CD4-positive, alpha-beta T cell treated with Interleukin-17A for 1 hour (primary cell): ENCODE measurements around the gene ADAM15.

Source experiments
- DNase-seq: peaks from one replicate; pipeline ENCODE4 v3.0.0-alpha.2; 2020

ADAM15 gene

GRCh38 chr1:155076371-155076770 is 25.3 kb downstream of the ADAM15 start:
- no peak for DNase-seq

- DNase-seq = no peak
Observed at GRCh38 chr1:155077346-155077745, 26.2 kb downstream of the ADAM15 start.

GRCh38 chr1:155077758-155078445 is 26.8 kb downstream of the ADAM15 start:
- DNase-seq = no peak

- peak; percentile 73 for DNase-seq
Observed at GRCh38 chr1:155078469-155079209, 27.5 kb downstream of the ADAM15 start, which contains the start of gene EFNA3. Gene EFNA3, plus strand, starts transcription at chr1:155078837. Its CDS starts 105 bp downstream, at chr1:155078942.

- DNase-seq = no peak
Observed at GRCh38 chr1:155079210-155079486, 28.0 kb downstream of the ADAM15 start.

- DNase-seq = peak; percentile 31
Observed at GRCh38 chr1:155079487-155080311, 28.6 kb downstream of the ADAM15 start.

- peak; percentile 44 for DNase-seq
Observed at GRCh38 chr1:155080312-155081228, 29.5 kb downstream of the ADAM15 start.

- peak; percentile 42 for DNase-seq
Observed at GRCh38 chr1:155081472-155082300, 30.6 kb downstream of the ADAM15 start.

GRCh38 chr1:155082301-155083051 is 31.4 kb downstream of the ADAM15 start:
- DNase-seq = peak; percentile 36

- DNase-seq = no peak
Observed at GRCh38 chr1:155083052-155083541, 32.0 kb downstream of the ADAM15 start.

GRCh38 chr1:155083865-155084721 is 33.0 kb downstream of the ADAM15 start:
- DNase-seq = peak; percentile 31

GRCh38 chr1:155084722-155085503 is 33.8 kb downstream of the ADAM15 start:
- peak; percentile 93 for DNase-seq

- DNase-seq = peak; percentile 73
Observed at GRCh38 chr1:155085504-155086127, 34.5 kb downstream of the ADAM15 start.

- peak; percentile 84 for DNase-seq
Observed at GRCh38 chr1:155086128-155086741, 35.1 kb downstream of the ADAM15 start.

GRCh38 chr1:155086856-155087535 is 35.9 kb downstream of the ADAM15 start:
- DNase-seq = no peak

GRCh38 chr1:155091071-155092051 is 40.2 kb downstream of the ADAM15 start:
- DNase-seq = peak; percentile 81
